IMR-90 (cell line): Measurements from ENCODE around the gene SGK1. TPM values are rescaled to one million over a fixed set of nuclear protein-coding genes. Genes with fewer than 3 reads are reported as not detected.

Experiments
- ATAC-seq: fragments of 200-7000 bp; cut with Tn5 transposase; 2 replicates; pipeline ENCODE4 v1.9.1; 2020; ENCODE audit warnings: low read depth, mild to moderate bottlenecking, moderate library complexity
- BruUV-seq: library from RNA; stranded (reverse); fragments of 400-500 nt; replicated peaks from 2 replicates; lab custom pipeline; 2021; lab: Mats Ljungman, UMichigan
- CTCF ChIA-PET: fragments of 300-600 bp; formaldehyde crosslinking; extraction: SDS; loops from one replicate; lab custom pipeline; 2021; ENCODE audit warnings: antibody characterized with exemption; lab: Yijun Ruan, JAX
- POLR2A ChIA-PET: fragments of 300-600 bp; sonication (Branson Sonifier 250); formaldehyde crosslinking; loops from one replicate; lab custom pipeline; 2022; ENCODE audit warnings: antibody characterized with exemption; ENCODE audit not compliant: unreplicated experiment; lab: Charles Lee
- DNase-seq: peaks from one replicate; pipeline ENCODE4 v3.0.0; 2013
- H2AFZ ChIP-seq: replicated peaks from 2 replicates; pipeline ENCODE3; 2013; ENCODE audit warnings: low read length, mild to moderate bottlenecking; ENCODE audit not compliant: poor library complexity
- H2AK5ac ChIP-seq: 2 replicates; pipeline ENCODE4 v1.6.1; 2013; ENCODE audit warnings: low read depth, low read length, inconsistent platforms
- H2AK9ac ChIP-seq: replicated peaks from 2 replicates; pipeline ENCODE3; 2013; ENCODE audit warnings: mild to moderate bottlenecking, low read depth, low read length, moderate library complexity; ENCODE audit not compliant: poor library complexity
- H2BK120ac ChIP-seq: 2 replicates; pipeline ENCODE4 v1.6.1; 2013; ENCODE audit warnings: low read depth, low read length, inconsistent platforms
- H2BK15ac ChIP-seq: 3 replicates; pipeline ENCODE4 v1.6.1; 2013; ENCODE audit warnings: low read depth, low read length, inconsistent platforms
- H2BK20ac ChIP-seq: 2 replicates; pipeline ENCODE4 v1.6.1; 2013; ENCODE audit warnings: low read depth, mild to moderate bottlenecking, inconsistent platforms, low read length, moderate library complexity
- H2BK5ac ChIP-seq: 2 replicates; pipeline ENCODE4 v1.6.1; 2013; ENCODE audit warnings: mild to moderate bottlenecking, low read depth, low read length, inconsistent platforms; ENCODE audit not compliant: poor library complexity, severe bottlenecking
- H3K14ac ChIP-seq: replicated peaks from 2 replicates; pipeline ENCODE4 v1.6.1; 2013; ENCODE audit warnings: low read depth, low read length, inconsistent platforms
- H3K18ac ChIP-seq: 2 replicates; pipeline ENCODE4 v1.6.1; 2013; ENCODE audit warnings: low read depth, low read length, control low read depth
- H3K23ac ChIP-seq: 2 replicates; pipeline ENCODE4 v1.6.1; 2013; ENCODE audit warnings: low read depth, low read length, inconsistent platforms
- H3K27ac ChIP-seq: 2 replicates; pipeline ENCODE4 v1.5.1; 2013; ENCODE audit warnings: mild to moderate bottlenecking, control low read depth, low read length; ENCODE audit not compliant: insufficient read depth
- H3K27me3 ChIP-seq: 2 replicates; pipeline ENCODE4 v1.6.1; 2013; ENCODE audit warnings: low read length; ENCODE audit not compliant: control insufficient read depth, insufficient read depth
- H3K36me3 ChIP-seq: 2 replicates; pipeline ENCODE4 v1.6.1; 2013; ENCODE audit warnings: low read length, mixed read lengths; ENCODE audit not compliant: control insufficient read depth, insufficient read depth
- H3K4ac ChIP-seq: 2 replicates; pipeline ENCODE4 v1.6.1; 2013; ENCODE audit warnings: low read depth, low read length, inconsistent platforms
- H3K4me1 ChIP-seq: 2 replicates; pipeline ENCODE4 v1.6.1; 2013; ENCODE audit warnings: low read length, mixed read lengths; ENCODE audit not compliant: control insufficient read depth, insufficient read depth
- H3K4me2 ChIP-seq: 2 replicates; pipeline ENCODE4 v1.6.1; 2013; ENCODE audit warnings: low read depth, mild to moderate bottlenecking, control low read depth, low read length, moderate library complexity
- H3K4me3 ChIP-seq: 2 replicates; pipeline ENCODE4 v1.5.1; 2013; ENCODE audit warnings: low read depth, mild to moderate bottlenecking, control low read depth, low read length, moderate library complexity; ENCODE audit not compliant: insufficient read depth
- H3K56ac ChIP-seq: 2 replicates; pipeline ENCODE4 v1.6.1; 2013; ENCODE audit warnings: low read length, inconsistent platforms; ENCODE audit not compliant: insufficient read depth; ENCODE audit errors: extremely low read depth
- H3K79me1 ChIP-seq, 2 experiments: 2 replicates each; pipeline ENCODE4 v1.6.1; 2013; ENCODE audit warnings: low read length in 2 of 2, inconsistent platforms in 1 of 2, low read depth in 1 of 2
- H3K9ac ChIP-seq: 2 replicates; pipeline ENCODE4 v1.6.1; 2013; ENCODE audit warnings: low read depth, low read length, control low read depth
- H3K9me1 ChIP-seq: 2 replicates; pipeline ENCODE4 v1.6.1; 2013; ENCODE audit warnings: low read length, inconsistent platforms; ENCODE audit not compliant: insufficient read depth
- H3K9me3 ChIP-seq: 2 replicates; pipeline ENCODE4 v1.6.1; 2013; ENCODE audit warnings: low read length; ENCODE audit not compliant: control insufficient read depth, insufficient read depth
- H4K20me1 ChIP-seq: 2 replicates; pipeline ENCODE4 v1.6.1; 2013; ENCODE audit warnings: low read length, inconsistent platforms; ENCODE audit not compliant: insufficient read depth
- H4K5ac ChIP-seq: 2 replicates; pipeline ENCODE4 v1.6.1; 2013; ENCODE audit warnings: mild to moderate bottlenecking, low read depth, low read length, control low read depth
- H4K8ac ChIP-seq, 2 experiments: 2 replicates each; pipeline ENCODE4 v1.6.1; 2013; ENCODE audit warnings: low read depth in 2 of 2, low read length in 2 of 2, control low read depth in 1 of 2, inconsistent platforms in 1 of 2
- H4K91ac ChIP-seq: 2 replicates; pipeline ENCODE4 v1.6.1; 2013; ENCODE audit warnings: low read depth, low read length, inconsistent platforms; ENCODE audit not compliant: insufficient read depth
- BHLHE40 ChIP-seq: fragments of 150-350 bp; IDR thresholded peaks from 2 replicates; pipeline ENCODE4 v1.6.1; 2016; ENCODE audit warnings: mild to moderate bottlenecking, low read depth, low read length
- CEBPB ChIP-seq: IDR thresholded peaks from 2 replicates; pipeline ENCODE4 v1.6.1; 2012; ENCODE audit warnings: low read depth, low read length, improper control_type of control experiment
- CHD1 ChIP-seq: IDR thresholded peaks from 2 replicates; pipeline ENCODE4 v1.6.1; 2012; ENCODE audit warnings: low read depth, low read length, improper control_type of control experiment
- FOS ChIP-seq: fragments of 150-350 bp; IDR thresholded peaks from 2 replicates; pipeline ENCODE4 v1.6.1; 2016; ENCODE audit warnings: low read depth, low read length
- MAFK ChIP-seq: IDR thresholded peaks from 2 replicates; pipeline ENCODE4 v1.6.1; 2012; ENCODE audit warnings: low read depth, low read length, improper control_type of control experiment
- MAZ ChIP-seq: IDR thresholded peaks from 2 replicates; pipeline ENCODE4 v1.6.1; 2012; ENCODE audit warnings: low read depth, mild to moderate bottlenecking, low read length, improper control_type of control experiment, moderate library complexity, borderline replicate concordance
- MXI1 ChIP-seq: IDR thresholded peaks from 2 replicates; pipeline ENCODE4 v1.6.1; 2012; ENCODE audit warnings: low read depth, mild to moderate bottlenecking, low read length, moderate library complexity, borderline replicate concordance
- NFE2L2 ChIP-seq: fragments of 150-350 bp; IDR thresholded peaks from 2 replicates; pipeline ENCODE4 v1.6.1; 2016; ENCODE audit warnings: low read depth, mild to moderate bottlenecking, low read length
- POLR2A ChIP-seq: IDR thresholded peaks from 2 replicates; pipeline ENCODE4 v1.6.1; 2012; ENCODE audit warnings: mild to moderate bottlenecking, low read depth, low read length
- RAD21 ChIP-seq: IDR thresholded peaks from 2 replicates; pipeline ENCODE4 v1.6.1; 2012; ENCODE audit warnings: low read length, improper control_type of control experiment
- RCOR1 ChIP-seq: IDR thresholded peaks from 2 replicates; pipeline ENCODE4 v1.6.1; 2012; ENCODE audit warnings: mild to moderate bottlenecking, low read length, improper control_type of control experiment; ENCODE audit not compliant: insufficient replicate concordance
- RFX5 ChIP-seq: IDR thresholded peaks from 2 replicates; pipeline ENCODE4 v1.8.0; 2012; ENCODE audit warnings: low read depth, mild to moderate bottlenecking, low read length, moderate library complexity
- SMC3 ChIP-seq: fragments of 150-350 bp; IDR thresholded peaks from 2 replicates; pipeline ENCODE4 v1.6.1; 2016; ENCODE audit warnings: low read depth, mild to moderate bottlenecking, antibody characterized with exemption, low read length, moderate library complexity
- WGBS, 2 experiments: methylation state at CpG; one replicate each; pipeline versions ENCODE4 v1.1.5 to v1.1.7; 2013; ENCODE audit warnings: missing lambda C conversion rate in 2 of 2; ENCODE audit not compliant: insufficient read length in 1 of 2; ENCODE audit errors: extremely low coverage in 2 of 2; 5-methylcytosine and 5-hydroxymethylcytosine counted together
- dilution Hi-C: fragments of 300-500 bp; cut with HindIII; formaldehyde crosslinking; loops from one replicate; pipeline ENCODE4 v1.14.3; 2018; ENCODE audit warnings: low sequenced_read_pairs; ENCODE audit not compliant: unreplicated experiment
- in situ Hi-C: fragments of 300-500 bp; cut with MboI; formaldehyde crosslinking; loops from 3 replicates; pipeline ENCODE4 v1.14.3; 2019; ENCODE audit warnings: low sequenced_read_pairs, inconsistent platforms, mixed read lengths
- intact Hi-C: fragments of 100-400 bp; cut with micrococcal nuclease; formaldehyde crosslinking; loops from 2 replicates; pipeline ENCODE4 v1.10.0; 2022
- polyA plus RNA-seq, 3 experiments: library from polyadenylated mRNA; depleted of rRNA; stranded (reverse); fragments of >200 nt; gene quantifications; 2 replicates each; pipeline ENCODE4 v1.2.3, GENCODE V29; 2012; ENCODE audit warnings: low replicate concordance in 1 of 3
- total RNA-seq: library from RNA; depleted of rRNA; stranded (reverse); fragments of >200 nt; gene quantifications from 2 replicates; pipeline ENCODE4 v1.2.3, GENCODE V29; 2012
- TF ChIP-seq, protein P1 (sequence below): fragments of 150-350 bp; IDR thresholded peaks from 2 replicates; pipeline ENCODE4 v1.6.1; 2016; ENCODE audit warnings: low read depth, mild to moderate bottlenecking, low read length, moderate library complexity, borderline replicate concordance
- TF ChIP-seq, protein P2 (sequence below): fragments of 150-350 bp; IDR thresholded peaks from 2 replicates; pipeline ENCODE4 v1.6.1; 2017; ENCODE audit warnings: mild to moderate bottlenecking, antibody characterized with exemption, low read length, low read depth
- TF ChIP-seq, protein P3 (sequence below): conservative IDR thresholded peaks from 2 replicates; pipeline ENCODE4 v1.5.1; 2012; ENCODE audit warnings: mild to moderate bottlenecking, low read depth, low read length, improper control_type of control experiment

Gene SGK1
- total and polyA plus RNA-seq, 2 of the 4 experiments (the other 2 are of a cell fraction): 121 to 255 TPM

DNA sequence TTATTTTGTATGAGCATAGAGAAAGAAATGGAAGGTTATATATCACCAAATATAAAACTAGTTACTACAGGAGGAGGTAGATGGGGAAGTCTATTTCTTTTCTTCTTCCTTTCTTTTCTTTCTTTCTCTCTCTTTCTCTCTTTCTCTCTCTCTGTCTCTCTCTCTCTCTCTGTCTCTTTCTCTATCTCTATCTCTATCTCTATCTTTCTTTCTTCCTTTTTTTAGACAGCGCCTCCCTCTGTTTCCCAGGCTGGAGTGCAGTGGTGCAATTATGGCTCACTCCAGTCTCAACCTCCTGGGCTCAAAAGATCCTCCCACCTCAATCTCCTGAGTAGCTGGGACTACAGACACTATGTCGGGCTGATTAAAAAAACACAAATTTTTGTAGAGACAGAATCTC, 10.2 kb upstream of the SGK1 start:
- H3K9me3 ChIP-seq: peaks cover 5% of the 10 kb centered on the region
- no peaks in the 10 kb centered on the region for H3K4me1 ChIP-seq
- DNase-seq (no peak), ATAC-seq (no peak)
- no peaks in the 10 kb centered on the region for H3K36me3 ChIP-seq
- no peak overlapping the region for H2BK5ac ChIP-seq
- H3K14ac ChIP-seq: no peak overlapping the region
- POLR2A ChIA-PET: no interaction called here
- H3K18ac ChIP-seq: no peak overlapping the region
- H2BK20ac ChIP-seq: no peak overlapping the region
- no peak overlapping the region for H3K56ac ChIP-seq
- no peak overlapping the region for H2BK120ac ChIP-seq
- H4K8ac ChIP-seq: no peak overlapping the region
- TF ChIP-seq NFE2L2 (no peak), RCOR1 (no peak), CHD1 (no peak), SMC3 (no peak), RFX5 (no peak), CEBPB (no peak), MAFK (no peak), FOS (no peak), POLR2A (no peak), MXI1 (no peak), MAZ (no peak), RAD21 (no peak), BHLHE40 (no peak)
- TF ChIP-seq, protein P1, sequence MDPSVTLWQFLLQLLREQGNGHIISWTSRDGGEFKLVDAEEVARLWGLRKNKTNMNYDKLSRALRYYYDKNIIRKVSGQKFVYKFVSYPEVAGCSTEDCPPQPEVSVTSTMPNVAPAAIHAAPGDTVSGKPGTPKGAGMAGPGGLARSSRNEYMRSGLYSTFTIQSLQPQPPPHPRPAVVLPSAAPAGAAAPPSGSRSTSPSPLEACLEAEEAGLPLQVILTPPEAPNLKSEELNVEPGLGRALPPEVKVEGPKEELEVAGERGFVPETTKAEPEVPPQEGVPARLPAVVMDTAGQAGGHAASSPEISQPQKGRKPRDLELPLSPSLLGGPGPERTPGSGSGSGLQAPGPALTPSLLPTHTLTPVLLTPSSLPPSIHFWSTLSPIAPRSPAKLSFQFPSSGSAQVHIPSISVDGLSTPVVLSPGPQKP: no peak
- TF ChIP-seq, protein P2, sequence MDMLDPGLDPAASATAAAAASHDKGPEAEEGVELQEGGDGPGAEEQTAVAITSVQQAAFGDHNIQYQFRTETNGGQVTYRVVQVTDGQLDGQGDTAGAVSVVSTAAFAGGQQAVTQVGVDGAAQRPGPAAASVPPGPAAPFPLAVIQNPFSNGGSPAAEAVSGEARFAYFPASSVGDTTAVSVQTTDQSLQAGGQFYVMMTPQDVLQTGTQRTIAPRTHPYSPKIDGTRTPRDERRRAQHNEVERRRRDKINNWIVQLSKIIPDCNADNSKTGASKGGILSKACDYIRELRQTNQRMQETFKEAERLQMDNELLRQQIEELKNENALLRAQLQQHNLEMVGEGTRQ: no peak
- TF ChIP-seq, protein P3, sequence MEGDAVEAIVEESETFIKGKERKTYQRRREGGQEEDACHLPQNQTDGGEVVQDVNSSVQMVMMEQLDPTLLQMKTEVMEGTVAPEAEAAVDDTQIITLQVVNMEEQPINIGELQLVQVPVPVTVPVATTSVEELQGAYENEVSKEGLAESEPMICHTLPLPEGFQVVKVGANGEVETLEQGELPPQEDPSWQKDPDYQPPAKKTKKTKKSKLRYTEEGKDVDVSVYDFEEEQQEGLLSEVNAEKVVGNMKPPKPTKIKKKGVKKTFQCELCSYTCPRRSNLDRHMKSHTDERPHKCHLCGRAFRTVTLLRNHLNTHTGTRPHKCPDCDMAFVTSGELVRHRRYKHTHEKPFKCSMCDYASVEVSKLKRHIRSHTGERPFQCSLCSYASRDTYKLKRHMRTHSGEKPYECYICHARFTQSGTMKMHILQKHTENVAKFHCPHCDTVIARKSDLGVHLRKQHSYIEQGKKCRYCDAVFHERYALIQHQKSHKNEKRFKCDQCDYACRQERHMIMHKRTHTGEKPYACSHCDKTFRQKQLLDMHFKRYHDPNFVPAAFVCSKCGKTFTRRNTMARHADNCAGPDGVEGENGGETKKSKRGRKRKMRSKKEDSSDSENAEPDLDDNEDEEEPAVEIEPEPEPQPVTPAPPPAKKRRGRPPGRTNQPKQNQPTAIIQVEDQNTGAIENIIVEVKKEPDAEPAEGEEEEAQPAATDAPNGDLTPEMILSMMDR: no peak
- H4K5ac ChIP-seq: no peak overlapping the region
- no peak overlapping the region for H3K27ac ChIP-seq
- H4K20me1 ChIP-seq: no peaks in the 10 kb centered on the region
- no peaks in the 10 kb centered on the region for H3K27me3 ChIP-seq
- no TSS peak for BruUV-seq
- CTCF ChIA-PET: no interaction called here
- dilution Hi-C loops (no loop called here), in situ Hi-C loops (no loop called here), intact Hi-C loops (no loop called here)
- H2AFZ ChIP-seq: no peak overlapping the region
- H3K9me1 ChIP-seq: no peaks in the 10 kb centered on the region
- no peak overlapping the region for H3K4me2 ChIP-seq
- no peak overlapping the region for H2BK15ac ChIP-seq
- H3K79me1 ChIP-seq: no peaks in the 10 kb centered on the region
- H4K91ac ChIP-seq: no peak overlapping the region
- no peak overlapping the region for H3K9ac ChIP-seq
- no peak overlapping the region for H3K23ac ChIP-seq
- no CpG with 5 or more reads among the region's 2 CpGs for WGBS, 2 experiments
- H3K4ac ChIP-seq: no peak overlapping the region
- no peak overlapping the region for H3K4me3 ChIP-seq
- H2AK5ac ChIP-seq: no peak overlapping the region
- no peak overlapping the region for H2AK9ac ChIP-seq
